NK-92 (cell line): ENCODE data around the gene XKRX.

ENCODE experiments used
- DNase-seq: peaks from one replicate; lab custom pipeline; 2025; ENCODE audit not compliant: unreplicated experiment; lab: John Stamatoyannopoulos, UW

Gene XKRX

DNA sequence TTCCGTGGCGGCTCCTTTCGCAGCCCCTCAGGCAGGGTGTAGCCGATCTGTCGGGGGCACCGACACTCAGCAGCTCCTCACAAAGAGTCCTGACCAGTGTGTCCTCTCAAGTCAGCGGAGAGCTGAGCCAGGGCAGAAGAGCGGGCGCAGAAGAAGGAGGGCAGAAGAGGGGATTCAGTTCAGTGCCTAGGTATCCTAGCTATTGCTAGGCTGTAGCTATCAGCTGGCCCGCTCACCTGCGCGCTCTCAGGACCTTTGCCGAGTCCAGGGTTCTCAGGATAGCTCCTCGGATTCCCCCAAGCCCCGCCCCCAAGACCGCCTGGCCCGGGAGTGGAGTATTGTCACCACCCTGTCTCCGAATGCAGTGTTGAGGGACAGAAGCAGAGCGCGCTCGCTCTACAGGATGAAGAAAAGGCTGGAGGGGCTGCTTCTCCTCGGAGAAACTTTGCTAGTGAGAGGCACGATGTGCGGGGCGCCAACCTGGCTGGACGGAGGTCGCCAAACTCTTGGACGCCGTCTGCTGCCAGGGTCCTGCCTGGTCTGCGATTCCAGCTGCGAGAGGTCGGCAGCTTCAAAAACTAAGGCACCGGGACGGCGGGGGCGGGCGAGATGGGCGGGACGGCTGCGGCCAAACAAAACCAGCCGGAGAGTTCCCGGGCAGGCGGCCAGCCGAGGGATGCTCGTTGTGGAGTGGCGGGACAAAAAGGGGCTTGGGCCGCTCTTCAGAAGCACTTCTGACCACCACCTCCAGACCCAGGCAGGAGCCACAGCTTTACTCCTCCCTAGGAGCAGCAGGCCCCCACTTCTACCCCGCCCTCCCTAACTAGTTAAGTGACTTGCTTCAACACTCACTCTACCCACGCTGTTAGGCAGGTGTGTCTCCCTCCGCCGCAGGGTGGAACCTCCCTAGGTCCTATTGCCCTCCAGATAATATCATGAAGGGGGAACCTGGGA is at the start of gene XKRX:
TSS of gene XKRX (minus strand) at position 258 of the 954 bp plus-strand sequence. CDS start 613 bp downstream, outside the sequence.
- DNase-seq: no peak

DNA sequence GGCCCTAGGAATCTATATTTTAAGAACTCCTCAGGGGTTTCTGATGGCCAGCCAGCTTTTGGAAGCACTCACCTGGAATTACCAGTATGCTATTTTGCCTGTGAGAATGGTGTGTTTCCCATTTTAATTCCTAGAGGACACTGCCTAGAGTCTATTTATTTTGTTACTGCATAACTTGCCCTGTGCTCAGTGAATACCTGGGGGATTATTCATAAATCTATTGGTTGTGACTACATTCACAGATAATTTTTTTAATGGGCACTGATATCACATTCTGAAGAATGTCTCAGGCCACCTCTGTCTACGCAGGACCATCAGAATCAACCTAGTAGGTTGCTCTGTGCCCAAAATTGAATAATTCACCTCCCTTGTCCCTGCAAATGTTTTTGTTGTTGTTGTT is 47.5 kb upstream of the XKRX start:
- no peak for DNase-seq

DNA sequence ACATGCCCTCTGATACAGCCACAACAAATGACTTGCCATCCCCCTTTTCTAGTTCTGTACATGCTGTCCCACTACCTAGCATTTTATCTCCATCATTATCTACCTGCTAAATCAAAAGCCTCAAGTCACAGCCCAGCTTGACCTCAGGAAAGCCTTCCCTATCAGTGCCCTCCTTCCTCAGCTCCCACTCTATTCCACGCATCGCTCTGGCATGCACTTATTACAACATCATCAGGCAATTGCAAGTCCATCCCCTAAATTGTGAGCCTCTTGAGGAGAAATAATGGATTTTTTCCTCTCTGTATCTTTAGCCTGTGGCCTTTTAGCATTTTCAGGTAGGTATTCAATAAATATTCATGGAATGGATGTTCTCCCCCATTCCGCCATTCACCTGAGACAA is 46.5 kb upstream of the XKRX start:
- DNase-seq: no peak

DNA sequence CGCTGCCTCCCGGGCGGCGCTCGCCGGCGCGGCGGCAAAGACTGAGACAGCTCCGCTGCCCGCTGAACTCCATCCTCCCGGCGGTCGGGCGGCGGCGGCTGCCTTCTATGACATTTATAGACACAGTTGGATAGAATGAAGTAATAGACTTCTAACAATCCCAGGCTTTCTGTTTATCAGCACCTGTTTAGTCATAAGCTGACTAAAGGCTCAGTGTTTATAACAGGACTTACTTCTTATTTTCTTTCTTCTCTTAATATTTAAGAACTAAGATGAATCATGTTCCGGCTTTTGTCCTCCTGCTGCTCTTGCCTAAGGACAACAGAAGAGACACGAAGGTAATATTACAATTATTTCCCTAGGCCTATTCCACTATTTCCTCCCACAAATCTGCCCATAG is 44.7 kb upstream of the XKRX start:
- DNase-seq: no peak

- no peak for DNase-seq
Measured at GRCh38 chrX:100969936-100970335, 41.2 kb upstream of the XKRX start.

DNA sequence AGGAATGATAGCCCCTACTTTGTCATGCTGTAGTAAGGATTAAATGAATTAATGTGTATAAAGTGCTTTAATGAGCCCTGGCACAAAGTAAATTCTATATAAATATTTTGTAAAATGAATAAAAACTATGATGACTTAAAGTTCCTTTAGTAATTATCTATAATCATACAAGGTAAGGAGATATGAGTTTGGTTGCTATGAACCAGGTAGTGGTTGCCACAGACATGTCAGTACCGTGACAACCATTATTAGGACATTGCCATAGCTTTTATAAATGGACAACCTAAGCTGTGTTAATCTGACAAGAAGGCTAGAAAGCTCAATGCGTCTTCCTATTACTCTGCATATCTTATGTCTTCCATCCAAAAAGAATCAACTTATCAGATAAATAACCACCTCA is 40.7 kb upstream of the XKRX start, which contains the start of gene ARL13A:
TSS of gene ARL13A (plus strand) at position 301 of the 400 bp plus-strand sequence. CDS start 3,982 bp downstream, outside the sequence.
- DNase-seq: no peak

DNA sequence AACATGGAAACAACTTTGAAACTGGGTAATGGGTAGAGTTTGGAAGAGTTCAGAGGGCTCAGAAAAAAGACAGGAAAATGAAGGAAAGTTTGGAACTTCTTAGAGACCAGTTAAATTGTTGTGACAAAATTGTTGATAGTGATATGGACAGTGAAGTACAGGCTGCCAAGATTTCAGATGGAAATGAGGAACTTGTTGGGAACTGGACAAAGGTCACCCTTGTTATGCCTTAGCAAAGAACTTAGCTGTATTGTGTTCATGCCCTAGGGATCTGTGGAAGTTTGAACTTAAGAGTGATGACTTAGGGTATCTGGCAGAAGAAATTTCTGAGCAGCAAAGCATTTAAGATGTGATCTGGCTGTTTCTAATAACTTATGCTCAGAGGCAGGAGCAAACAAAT is 35.6 kb upstream of the XKRX start:
- DNase-seq: no peak

DNA sequence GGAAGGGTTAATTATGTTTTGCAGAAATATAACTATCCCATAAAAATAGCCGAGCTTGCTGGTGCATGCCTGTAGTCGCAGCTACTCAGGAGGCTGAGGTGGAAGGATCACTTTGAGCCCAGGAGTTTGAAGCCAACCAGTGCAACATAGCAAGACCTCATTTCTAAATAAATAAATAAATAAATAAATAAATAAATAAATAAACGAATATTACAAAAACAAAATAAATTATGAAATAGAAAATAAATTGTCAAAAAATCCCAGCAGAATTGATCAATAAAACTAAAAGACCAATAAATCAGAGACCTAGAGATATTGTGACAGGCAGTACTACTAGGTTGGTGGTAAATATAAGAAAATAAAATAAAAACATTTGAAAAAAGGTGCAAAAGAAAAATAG is 34.1 kb upstream of the XKRX start:
- DNase-seq: no peak

- DNase-seq: no peak
Measured at GRCh38 chrX:100948557-100948956, 19.8 kb upstream of the XKRX start.

GRCh38 chrX:100946299-100946927 is 17.7 kb upstream of the XKRX start:
- no peak for DNase-seq

GRCh38 chrX:100944601-100945000 is 15.9 kb upstream of the XKRX start:
- no peak for DNase-seq

- no peak for DNase-seq
Measured at GRCh38 chrX:100939333-100939732, 10.6 kb upstream of the XKRX start.

DNA sequence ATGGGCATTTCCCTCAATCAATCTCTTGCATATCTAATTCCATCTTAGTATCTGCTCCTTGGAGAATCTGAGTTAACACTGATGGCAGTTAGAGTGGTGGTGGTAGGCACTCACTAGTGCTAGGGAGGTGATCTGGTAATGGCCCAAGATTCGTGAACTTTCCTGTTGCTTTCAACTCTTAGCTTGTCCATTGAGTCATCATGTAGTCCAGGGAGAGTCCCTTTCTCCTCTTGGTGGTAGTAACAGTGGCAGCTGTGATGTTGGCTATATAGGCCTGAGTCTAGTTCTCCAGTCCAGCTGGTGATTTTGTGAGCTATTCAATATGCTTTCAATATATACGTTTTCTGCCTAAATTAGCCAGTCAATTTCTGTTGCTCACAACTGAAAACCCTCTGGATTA is 7.0 kb upstream of the XKRX start:
- DNase-seq: no peak

GRCh38 chrX:100931925-100932285 is 3.2 kb upstream of the XKRX start:
- no peak for DNase-seq

DNA sequence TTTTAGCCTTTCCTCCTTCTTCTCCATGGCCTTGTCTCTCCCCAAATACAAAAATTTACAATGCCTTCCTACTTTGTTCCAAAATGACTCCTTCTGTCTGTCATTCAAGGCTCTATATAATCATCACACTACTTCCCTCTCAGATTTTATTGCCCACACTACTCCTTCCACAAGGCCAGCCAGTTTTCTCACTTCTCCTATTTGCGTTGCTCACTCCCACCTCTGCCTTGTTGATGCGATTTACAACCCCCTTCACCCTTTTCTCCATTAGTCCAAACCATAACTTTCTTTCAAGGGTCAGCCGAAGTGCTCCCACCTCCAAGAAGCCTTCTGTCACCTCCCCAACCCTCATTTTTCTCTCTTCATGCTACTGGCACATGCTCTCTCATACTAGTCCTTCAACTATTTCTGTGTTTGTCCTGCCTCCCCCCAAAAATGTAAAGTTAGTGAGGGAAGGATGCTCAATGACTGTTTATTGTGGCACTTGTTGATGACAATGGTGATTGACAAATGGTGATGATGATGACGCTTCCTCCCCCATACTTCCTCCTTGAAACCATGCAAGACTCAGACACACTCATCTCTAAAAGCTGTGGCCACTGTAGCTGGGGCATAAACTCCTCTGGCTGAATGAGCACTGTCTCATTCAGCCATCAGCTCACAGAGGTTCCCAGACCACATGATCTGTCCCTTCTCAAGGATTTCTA is 2.7 kb upstream of the XKRX start:
- no peak for DNase-seq

DNA sequence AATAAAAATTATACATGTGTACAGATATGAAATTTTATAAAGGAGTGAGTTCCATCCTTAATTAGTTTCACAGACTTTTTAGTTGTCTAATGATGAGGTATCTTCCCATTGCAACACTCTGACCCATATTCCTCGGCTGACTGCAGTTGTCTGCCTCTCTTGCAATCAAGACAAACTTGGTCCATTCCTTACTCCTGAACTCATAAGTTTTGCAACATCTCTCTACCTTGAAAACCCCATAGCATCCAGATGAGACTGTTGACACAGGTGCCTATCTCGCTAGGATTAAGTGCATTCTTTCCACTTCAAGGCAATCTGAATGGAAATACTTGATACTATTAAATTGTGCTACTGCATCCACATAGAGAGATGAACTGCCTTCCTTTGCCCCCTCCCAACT is 2.3 kb downstream of the XKRX start:
- DNase-seq: no peak

- no peak for DNase-seq
Measured at GRCh38 chrX:100924375-100924774, 4.3 kb downstream of the XKRX start.

DNA sequence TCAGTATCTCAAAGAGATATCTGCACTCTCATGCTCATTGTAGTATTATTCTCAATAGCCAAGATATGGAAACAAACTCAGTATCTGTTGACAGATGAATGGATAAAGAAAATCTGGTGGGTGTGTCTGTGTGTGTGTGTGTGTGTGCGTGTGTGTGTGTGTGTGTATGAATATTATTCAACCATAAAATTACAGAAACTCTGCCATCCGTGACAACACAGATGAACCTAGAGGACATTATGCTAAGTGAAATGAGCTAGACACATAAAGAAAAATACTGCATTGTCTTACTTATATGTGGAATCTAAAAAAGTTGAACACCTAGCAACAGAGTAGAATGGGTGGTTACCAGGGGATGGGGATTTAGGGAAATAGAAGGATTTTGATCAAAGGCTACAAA is 13.2 kb downstream of the XKRX start:
- no peak for DNase-seq

- no peak for DNase-seq
Measured at GRCh38 chrX:100913111-100913510, 15.6 kb downstream of the XKRX start.

DNA sequence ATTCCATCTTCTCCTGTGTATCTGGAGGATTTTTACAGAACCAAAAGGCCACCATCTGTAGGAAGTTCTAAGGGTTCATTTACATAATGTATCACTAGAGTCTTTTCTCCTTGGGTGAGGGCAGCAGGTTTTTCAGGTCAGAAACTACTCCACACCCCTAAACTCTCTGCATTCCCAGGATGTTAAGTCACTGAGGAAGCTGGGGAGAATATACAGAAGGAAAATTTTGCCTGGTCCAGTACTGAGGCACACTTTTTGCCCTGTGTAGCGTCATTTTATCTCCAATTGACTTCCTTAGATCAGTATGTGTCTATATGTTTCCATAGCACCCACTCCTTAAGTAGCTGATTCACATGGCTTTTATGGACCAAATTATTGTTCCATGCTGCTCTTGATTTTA is 17.0 kb downstream of the XKRX start:
- DNase-seq: no peak

- no peak for DNase-seq
Measured at GRCh38 chrX:100905620-100906019, 23.1 kb downstream of the XKRX start.

DNA sequence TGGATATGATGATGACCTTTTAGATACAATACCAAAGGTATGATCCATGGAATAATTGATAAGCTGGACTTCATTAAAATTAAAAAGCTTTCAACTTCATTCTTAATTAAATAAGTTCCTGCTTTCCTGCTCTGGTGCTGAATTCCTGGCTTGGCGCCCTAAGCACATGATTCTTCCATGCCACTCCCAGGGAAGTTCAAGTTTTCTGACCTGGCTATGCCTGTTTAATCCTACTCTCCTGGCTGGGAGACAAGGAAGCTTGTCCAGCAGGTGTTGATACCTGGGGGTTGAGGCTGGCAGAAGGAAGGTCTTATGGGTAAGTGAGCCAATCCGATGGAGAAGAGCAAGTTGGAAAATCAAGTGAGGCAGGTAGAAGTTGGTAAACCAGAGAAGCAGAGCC is 24.3 kb downstream of the XKRX start:
- no peak for DNase-seq
